ENCODE results near the gene ABLIM3.

DNA sequence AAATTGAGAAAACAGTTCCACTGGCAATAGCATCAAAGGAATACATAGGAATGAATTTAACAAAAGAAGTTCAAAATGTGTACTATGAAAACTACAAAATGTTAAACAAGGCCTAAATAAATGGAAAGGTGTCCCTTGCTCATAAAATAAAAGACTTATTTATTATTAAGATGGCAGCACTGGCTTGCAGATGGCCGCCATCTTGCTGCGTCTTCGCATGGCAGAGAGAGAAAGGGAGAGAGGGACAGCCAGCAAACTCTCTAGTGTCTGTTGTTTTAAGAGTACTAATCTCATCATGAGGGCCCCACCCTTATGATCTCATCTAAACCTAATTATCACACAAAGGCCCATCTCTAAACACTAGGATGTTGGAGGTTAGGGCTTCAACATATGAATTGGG lies 47.1 kb downstream of the ABLIM3 start:
- no peak for TF ChIP-seq CTCF (IDR thresholded peaks at IDR 0.05)
- TF ChIP-seq POLR2A (IDR thresholded peaks at IDR 0.05): no peak
